Uterus (tissue), 2 donors: ENCODE measurements around the gene TMEM229A.

ENCODE experiments used
- CTCF ChIP-seq, 4 experiments: fragments of 200-600 bp in 2 of 4; fragments of 450-650 bp in 2 of 4; sonication (generic) in 2 of 4; IDR thresholded peaks; one replicate each; pipeline ENCODE4 v1.5.1; 2016 to 2019; ENCODE audit warnings: antibody characterized with exemption in 4 of 4, mild to moderate bottlenecking in 2 of 4, moderate library complexity in 1 of 4
- POLR2A ChIP-seq, 2 donors: fragments of 450-650 bp; IDR thresholded peaks; one replicate each; pipeline ENCODE4 v1.6.1; 2016; ENCODE audit warnings: antibody characterized with exemption in 2 of 2, mild to moderate bottlenecking in 1 of 2, moderate library complexity in 1 of 2

- TF ChIP-seq CTCF (IDR thresholded peaks at IDR 0.05): no peak
- no peak for TF ChIP-seq POLR2A (IDR thresholded peaks at IDR 0.05)
Observed at GRCh38 chr7:124009321-124009720, 23.5 kb downstream of the TMEM229A start.
